ENCODE data around the gene MDM2.
A peak's percentile ranks its signal among the peaks of the same experiment; 100 is the strongest.

The MDM2 gene

DNA sequence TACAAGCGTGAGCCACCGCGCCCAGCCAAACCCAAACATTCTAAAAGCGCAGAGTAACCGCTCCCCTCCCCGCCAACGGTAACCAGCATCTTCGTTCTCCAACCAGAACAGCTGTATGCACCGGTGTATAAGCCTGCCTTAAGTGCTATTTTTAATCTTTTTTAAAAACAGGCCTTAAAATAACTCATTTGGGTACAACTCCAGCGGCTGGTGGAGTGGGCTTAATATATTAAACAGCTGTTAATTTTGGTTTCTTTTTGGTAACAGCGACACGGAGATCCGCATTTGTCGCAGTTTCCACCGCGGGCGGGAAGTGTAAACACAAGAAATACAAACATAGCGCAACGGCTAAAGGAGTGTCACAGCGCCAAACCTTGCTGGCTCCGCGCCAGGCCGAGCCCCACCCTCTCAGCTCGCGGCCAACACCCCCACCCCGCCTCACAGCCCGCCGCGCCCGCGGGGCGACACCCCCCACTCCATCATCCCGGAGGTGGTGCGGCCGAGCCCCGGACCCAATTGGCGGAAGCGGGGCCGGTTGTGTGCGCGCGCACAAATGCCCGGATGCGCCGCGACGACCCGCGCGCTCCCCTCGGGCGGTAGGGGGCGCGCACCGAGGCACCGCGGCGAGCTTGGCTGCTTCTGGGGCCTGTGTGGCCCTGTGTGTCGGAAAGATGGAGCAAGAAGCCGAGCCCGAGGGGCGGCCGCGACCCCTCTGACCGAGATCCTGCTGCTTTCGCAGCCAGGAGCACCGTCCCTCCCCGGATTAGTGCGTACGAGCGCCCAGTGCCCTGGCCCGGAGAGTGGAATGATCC lies at the start of gene MDM2:
Gene MDM2, plus strand, starts transcription at position 602 of the 812 bp plus-strand sequence. CDS start 301 bp downstream, outside the sequence.
- DNase-seq (ENCODE audit: low read depth): peak; percentile 75

DNA sequence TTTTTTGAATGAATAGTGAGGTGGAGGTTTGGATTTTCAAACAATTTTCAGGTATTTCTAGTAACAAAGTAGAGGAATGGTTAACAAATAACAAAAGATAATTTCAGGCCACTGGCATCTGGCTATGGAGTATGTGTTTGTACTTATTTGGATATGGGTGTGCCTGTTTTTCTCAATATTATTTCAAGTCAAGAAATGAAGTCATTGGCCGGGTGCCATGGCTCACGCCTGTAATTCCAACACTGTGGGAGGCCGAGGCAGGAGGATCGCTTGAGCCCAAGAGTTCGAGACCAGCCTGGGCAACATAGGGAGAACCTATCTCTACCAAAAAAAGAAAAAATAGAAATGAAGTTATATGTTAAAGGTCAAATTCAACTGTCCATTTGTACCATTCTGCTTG lies 48.1 kb upstream of the MDM2 start:
- DNase-seq (ENCODE audit: low read depth): no peak

DNA sequence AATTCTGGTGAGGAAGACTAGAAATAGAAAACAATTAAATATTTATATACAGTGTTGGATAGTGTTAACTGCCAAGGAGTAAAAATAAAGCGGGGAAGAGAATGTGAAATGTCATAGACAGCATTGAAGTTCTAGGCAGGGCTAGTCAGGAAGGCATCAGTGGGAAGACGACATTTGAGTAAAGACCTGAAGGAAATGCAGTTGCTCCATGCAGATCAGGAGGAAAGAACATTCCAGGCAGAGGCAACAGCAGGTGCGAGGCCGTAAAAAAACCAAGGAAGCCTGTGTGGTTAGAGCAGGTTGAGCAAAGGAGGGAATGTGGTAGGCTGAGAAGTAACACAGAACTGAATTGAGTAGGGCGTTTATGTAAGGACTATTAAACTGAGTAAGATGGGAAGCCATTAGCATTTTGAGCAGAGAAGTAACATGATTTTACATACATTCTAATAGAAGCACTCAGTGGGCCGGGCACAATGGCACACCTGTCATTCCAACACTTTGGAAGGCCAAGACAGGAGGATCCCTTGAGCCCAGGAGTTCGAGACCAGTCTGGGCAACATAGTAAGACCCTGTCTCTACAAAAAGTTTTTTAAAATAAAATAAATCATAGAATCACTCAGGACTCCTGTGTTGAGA lies 47.1 kb upstream of the MDM2 start:
- no peak for DNase-seq (ENCODE audit: low read depth)

DNA sequence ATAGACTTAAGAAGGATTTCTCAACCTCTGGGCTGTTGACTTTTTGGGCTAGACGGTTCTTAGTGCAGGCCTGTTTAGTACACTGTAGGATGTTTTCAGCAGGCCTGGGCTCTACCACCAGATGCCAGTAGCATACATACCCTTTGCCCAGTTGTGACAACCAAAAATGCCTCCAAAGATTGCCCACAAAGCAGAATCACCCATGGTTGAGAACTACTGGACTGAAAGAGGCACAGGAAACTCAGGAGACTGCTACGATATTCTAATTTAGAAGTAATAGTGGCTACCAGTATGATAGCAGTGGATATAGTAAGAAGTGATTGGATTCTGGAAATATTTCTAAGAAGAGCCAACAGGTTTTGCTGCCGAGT lies 46.5 kb upstream of the MDM2 start:
- DNase-seq (ENCODE audit: low read depth): no peak

DNA sequence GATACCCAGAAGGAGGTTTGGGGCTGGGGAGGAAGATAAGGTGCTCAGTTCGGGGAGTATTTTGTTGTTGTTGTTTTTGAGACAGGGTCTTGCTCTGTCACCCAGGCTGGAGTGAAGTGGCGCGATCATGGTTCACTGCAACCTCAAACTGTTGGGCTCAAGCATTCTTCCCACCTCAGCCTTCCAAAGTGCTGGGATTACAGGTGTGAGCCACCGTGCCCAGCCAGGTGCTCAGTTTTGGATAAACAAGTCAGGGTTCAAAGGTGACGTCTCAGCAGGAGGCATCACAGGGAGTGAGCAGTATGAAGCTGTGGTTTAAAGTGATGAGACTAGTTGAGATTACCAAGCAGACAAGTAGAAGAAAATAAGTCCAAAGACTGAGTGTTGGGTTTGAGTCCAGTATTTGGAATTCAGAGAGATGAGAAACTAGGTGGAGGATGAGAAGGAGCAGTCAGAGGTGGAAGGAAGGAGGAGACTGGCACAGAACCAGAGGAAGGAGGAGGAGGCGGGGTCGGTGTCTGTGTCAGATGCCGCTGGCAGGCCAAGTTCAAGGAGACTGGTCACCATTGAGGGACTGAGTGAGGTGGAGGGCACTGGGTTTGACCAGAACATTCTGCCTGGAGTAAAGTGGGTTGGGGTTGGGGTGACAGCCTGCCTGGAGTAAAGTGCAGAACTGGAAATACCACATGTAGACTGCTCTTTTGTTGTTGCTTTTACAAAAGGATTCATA lies 45.9 kb upstream of the MDM2 start:
- DNase-seq (ENCODE audit: low read depth): no peak

DNA sequence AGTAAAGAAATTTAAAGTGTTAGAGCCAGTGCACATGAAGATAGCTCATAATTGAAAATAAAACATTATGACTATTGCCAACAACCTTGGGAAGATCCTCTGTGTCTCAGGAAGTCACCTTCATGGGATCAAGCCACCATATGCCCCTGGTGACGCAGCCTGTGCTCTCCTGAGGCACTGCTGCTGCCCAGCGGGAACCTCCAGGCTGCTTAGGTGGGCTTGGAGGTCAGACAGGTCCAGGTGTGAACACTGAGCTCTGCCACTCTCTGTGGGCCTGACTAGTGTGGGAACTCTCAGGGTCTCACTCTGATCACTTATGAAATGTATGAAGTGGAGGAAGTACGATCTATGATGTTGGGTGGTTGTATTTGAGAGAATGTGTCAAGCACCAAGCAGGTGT lies 45.3 kb upstream of the MDM2 start:
- DNase-seq (ENCODE audit: low read depth): no peak

DNA sequence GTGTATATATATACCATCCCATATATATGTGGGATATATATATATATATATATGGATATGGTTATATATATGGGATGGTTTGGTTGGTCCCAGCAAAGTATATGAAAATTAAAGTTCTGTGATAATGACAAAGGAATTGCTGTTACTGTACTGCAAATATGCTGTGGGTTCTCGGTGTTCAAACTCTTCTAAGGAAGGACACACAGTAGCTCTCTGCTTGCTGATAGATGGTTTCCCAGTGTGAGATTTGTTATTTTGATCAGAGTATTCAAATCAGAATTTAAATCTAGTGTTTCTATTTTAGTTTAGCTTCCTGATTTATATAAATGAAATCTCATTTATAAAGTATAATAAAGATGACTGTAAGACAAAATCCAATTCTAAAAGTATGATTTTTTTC lies 42.3 kb upstream of the MDM2 start:
- DNase-seq (ENCODE audit: low read depth): no peak

DNA sequence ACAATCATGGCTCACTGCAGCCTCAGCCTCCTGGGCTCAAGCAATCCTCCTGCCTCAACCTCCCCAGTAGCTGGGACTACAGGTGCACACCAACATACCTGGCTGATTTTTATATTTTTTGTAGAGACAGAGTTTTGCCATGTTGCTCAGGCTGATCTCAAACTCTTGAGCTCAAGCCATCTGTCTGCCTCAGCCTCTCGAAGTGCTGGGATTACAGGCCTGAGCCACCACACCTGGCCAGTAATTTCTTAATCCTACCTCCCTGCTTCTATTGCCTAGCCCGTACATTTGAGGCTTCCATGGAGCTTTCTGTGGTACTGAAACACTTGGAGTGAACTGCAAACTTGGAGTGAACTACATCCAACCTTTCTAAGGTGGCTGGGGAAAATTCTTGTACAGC lies 41.3 kb upstream of the MDM2 start:
- no peak for DNase-seq (ENCODE audit: low read depth)

DNA sequence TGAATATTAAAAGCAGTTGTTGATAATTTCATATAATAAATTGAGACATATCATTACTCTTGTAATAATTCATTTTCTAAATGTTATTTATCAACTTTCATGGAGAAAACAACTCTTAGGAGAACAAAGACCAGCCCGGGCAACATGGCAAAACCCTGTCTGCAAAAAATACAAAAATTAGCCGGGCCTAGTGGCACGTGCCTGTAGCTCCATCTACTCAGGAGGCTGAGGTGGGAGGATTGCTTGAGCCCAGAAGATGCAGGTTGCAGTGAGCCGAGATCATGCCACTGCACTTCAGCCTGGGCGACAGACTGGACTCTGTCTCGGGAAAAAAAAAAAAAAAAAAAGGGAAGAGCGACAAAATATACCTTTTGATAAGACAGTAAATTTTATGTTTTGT lies 40.8 kb upstream of the MDM2 start:
- DNase-seq (ENCODE audit: low read depth): no peak

DNA sequence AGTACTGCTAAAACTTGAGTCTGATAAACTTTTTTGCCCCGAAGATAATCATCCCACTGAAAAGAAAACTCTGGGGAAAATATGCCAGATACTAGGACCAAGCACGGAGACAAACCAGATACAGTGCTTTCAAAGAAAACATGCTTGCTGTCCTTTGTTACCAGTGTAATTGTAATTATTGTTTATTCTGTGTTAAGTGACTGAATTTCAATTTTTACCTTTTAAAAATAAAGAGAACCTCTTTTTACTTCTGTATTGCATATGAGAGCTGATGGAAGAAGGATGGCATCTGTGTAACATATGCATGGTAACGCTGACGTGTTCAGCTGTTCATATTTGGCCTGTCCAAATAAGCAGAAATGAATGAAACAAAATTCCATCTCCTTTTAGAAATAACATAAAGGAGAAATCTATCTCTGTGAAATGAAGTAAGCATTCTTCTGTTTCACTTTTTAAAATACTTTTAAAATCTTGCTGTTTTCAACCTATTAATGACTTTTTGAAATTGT lies 39.5 kb upstream of the MDM2 start:
- DNase-seq (ENCODE audit: low read depth): no peak

DNA sequence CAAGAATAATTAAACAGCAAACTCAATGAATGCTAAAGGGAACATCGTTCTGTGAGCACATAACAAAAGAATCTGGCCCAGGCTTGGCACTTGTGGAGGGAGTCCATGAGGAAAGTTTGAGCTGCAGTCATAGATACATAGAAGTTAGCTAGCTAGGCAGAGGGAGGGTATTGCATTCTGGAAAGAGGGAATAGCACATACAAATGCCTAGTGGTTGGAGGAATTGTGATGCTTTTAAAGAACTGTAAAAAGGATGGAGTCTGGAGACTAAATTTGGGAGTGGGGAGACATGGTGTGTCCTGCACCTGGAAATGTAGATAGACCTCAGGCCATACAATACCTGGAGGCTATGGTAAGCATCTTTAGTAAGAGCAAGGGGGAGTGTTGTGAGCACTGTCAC lies 38.0 kb upstream of the MDM2 start:
- DNase-seq (ENCODE audit: low read depth): no peak

DNA sequence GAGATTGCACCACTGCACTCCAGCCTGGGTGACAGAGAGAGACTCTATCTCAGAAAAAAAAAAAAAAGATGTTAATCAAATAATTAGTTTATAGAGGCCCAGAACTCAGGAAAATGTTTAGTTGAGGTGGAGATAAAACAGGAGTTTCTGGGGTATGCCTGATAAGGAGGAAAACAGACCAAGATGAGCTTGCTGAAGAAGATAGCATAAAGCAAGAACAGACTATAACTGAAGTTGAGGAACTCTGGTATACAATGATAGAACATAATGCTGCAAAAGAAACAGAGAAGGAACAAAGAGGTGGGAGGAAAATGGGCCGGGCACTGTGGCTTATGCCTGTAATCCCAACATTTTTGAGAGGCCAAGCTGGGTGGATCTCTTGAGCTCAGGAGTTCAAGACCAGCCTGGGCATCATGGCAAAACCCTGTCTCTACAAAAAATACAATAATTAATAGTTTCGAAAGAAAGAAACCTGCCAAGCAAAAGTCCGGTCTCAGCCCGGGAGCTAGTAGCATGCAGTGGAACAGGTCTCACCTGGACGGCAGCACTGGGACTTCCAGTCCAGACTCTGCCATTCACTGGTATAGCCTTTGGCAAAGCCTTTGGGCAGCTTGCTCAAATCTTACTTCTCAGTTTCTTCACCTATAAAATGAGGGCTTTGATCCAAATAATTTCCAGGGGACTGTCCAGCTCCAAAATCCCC lies 36.6 kb upstream of the MDM2 start:
- DNase-seq (ENCODE audit: low read depth): no peak

DNA sequence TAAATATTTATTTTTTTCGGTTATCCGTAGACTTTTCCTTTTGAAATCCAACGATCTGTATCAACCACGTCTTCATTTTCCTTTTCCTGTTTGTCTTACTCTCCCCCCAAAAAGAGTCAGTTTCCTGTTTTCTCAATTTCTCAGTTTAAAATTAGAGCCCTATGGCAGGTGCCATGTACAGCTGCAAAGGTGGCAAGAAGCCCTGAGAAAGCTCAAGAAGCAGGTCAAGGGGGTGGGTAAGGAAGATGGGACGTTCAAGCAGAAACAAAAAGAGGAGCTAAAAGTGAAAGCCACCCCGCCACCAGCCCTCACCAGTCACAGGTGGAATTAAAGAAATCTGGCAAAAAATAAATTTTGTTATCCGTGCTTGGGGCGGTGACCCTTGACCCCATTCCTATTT lies 35.3 kb upstream of the MDM2 start:
- DNase-seq (ENCODE audit: low read depth): no peak

DNA sequence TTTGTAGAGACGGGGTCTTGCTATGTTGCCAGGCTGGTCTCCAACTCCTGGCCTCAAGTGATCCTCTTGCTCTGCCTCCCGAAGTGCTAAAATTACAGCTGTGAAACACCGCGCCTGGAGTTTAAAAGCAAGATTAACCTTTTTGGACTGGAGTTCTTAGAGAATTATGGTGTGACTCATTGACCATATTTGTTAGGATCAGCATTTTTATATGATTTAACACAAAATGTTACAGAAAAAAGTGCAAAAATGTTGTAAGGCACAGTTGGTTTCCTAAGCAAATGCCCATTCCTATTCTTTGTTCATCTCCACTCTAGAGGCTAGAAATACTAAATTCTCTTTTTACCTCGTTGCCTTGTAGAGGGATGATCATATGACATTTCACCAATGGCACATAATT lies 34.4 kb upstream of the MDM2 start:
- no peak for DNase-seq (ENCODE audit: low read depth)

DNA sequence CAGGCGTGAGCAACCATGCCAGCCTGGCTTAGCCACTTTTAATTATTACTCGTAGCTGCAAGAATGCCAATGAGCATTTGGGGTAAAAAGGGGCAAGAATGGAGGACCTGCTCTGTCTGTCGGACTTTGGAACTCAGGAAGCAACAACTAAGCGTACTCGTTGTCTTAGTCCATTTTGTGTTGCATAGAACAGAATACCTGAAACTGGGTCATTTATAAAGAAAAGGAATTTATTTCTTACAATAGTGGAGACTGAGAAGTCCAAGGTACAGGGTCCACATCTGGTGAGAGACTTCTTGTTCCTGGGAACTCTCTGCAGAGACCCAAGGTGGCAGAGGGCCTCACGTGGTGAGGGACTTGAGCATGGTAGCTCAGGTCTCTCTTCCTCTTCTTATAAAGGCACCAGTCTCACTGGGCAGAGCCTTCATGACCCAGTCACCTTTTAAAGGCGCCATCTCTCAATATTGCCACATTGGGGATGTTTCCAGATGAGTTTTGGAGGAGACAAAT lies 32.8 kb upstream of the MDM2 start:
- DNase-seq (ENCODE audit: low read depth): no peak

DNA sequence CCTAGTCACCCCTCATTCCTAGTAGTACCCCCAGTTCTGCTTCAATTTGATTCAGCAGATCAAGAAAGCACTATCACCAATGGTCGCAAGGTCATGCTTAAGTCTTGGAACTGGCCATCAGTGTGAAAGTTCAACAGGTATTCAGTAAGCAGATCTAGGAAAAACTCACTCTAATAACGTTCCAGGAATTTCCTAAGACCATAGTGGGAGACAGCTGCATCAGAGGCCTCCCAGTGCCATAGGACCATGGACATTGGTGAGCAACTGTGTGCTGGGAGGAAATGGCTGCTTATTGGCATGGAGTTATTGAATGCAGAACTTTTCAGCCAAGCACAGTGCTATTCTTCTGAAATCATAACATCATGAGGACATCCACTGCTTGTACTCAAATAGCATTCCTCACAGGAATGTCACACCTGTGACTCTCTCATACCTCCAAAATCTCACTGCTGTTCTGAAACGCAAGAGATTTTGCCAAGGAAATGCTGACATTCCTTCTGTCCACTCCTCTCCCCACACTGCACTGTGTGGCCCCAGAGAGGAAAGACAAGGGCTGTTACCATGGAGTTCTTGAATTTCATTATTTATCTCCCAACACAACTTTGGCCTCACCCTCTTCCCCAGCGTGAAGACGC lies 30.9 kb upstream of the MDM2 start:
- DNase-seq (ENCODE audit: low read depth): no peak

DNA sequence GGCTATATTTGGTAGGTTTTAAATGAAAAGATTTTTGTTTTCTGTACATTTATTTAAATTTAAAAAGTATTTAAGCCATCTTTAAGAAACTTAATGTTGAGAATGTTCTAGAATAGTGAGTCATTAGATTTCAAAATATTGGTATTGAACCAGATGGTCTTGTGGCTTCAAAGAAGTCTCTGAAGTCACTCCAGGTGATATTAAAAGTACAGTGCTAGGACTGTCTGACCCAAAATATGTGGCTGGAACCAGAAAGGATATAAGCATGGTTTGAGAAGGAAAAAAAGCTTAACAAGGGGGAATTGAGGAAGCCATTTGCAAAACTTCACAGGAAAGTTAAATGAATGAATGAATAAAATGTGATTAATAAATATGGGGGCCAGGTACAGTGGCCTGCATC lies 28.7 kb upstream of the MDM2 start:
- DNase-seq (ENCODE audit: low read depth): no peak

DNA sequence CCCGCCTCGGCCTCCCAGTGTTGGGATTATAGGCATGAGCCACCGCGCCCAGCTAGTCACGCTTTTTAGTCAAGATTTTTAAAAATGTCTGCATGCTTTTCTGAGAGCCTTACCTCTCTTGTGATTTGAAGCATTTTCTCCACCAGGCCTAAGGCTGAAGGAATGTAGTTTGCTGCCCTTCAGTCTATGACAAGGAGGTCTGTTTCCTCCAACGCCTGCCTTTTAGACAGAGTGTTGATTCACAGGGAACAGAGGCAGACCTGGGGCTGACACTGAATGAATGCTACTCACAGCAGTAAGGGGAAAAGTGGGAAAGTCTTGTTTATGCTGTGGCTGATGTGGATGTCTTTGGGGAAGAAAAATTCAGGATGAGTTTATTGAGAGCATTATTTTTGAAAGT lies 27.2 kb upstream of the MDM2 start:
- DNase-seq (ENCODE audit: low read depth): no peak

DNA sequence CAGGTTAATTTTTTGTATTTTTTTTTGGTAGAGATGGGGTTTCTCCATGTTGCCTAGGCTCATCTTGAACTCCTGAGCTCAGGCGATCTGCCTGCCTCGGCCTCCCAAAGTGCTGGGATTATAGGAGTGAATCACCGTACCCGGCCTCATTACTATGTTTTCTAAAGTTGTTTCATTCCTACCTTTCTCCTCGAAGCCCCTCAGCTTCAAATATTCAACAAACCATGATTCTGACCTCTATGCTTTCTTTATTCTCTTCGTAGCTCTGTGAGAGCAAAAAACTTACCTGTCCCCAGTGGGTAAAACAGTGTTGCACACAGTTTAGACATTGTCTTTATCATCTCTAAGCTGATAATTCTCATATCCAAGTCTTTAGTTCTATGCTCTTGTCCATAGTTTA lies 26.2 kb upstream of the MDM2 start:
- DNase-seq (ENCODE audit: low read depth): no peak

DNA sequence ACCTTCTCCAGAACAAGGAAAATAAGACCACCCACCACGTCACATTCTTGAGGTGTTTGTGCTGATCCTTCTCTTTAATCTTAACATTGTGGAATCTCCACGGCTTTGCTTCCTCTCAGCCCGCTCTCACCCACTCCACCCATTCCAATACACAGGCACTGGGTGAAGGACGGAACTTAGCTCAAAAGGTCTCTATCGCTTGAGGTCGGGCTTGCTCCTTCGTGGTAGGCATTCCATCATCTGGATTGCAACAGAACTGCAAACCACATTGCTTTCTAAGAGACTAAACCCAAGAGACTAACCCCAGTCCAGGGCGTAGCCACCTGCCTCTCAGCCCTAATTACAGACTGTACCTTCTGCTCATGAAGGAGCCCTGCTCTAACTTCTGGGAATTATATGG lies 24.0 kb upstream of the MDM2 start:
- DNase-seq (ENCODE audit: low read depth): no peak

DNA sequence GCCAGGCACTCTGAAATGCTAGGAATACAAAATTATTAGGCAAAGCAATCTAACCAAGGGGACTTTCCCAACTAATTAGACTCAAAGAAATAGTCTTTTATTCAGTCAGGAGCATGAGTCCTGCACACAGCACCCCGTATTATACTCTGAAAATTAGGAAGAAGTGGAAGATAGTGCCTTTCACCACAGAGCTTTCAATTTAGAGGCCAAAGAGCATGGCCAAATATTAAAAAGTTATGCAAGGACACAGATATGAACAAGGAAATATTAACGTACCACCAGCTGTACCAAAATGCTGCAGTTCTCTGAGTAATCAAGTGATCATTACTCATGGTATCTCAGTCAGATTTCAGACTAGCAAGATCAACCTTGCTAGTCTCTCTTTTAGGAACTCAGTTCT lies 22.6 kb upstream of the MDM2 start:
- no peak for DNase-seq (ENCODE audit: low read depth)

DNA sequence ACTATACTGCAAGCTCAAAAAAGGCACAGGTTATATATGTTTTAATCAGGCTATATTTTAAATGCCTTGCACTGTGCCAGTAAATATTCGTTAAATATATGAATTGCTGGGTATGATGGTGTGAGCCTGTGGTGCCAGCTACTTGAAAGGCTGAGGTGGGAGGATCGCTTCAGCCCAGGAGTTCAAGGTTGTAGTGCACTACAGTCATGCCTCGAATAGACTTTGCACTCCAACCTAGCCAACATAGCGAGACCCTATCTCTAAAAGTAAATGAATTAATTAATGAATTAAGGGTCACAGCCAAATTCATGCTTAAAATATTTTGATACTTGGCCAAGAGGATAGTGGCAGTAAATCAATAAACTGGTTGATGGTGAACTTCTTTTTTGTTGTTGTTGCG lies 22.2 kb upstream of the MDM2 start:
- DNase-seq (ENCODE audit: low read depth): no peak

Data from GM04504 (cell line).